SK-N-DZ (cell line): ENCODE data around the gene NPIPA1.
"Not testable (repeated sequence)": the region's sequence is repeated elsewhere in the genome, so short reads cannot be mapped to it uniquely, and the experiment has no call there.

Experiments
- DNase-seq: peaks from one replicate; pipeline ENCODE4 v3.0.0-alpha.2; 2015; ENCODE audit warnings: low spot score
- small RNA-seq, 2 experiments: library from RNA; depleted of rRNA; stranded (forward); fragments of <200 nt; gene quantifications; one replicate each; pipeline ENCODE3, GENCODE V24; 2014

The NPIPA1 gene

DNA sequence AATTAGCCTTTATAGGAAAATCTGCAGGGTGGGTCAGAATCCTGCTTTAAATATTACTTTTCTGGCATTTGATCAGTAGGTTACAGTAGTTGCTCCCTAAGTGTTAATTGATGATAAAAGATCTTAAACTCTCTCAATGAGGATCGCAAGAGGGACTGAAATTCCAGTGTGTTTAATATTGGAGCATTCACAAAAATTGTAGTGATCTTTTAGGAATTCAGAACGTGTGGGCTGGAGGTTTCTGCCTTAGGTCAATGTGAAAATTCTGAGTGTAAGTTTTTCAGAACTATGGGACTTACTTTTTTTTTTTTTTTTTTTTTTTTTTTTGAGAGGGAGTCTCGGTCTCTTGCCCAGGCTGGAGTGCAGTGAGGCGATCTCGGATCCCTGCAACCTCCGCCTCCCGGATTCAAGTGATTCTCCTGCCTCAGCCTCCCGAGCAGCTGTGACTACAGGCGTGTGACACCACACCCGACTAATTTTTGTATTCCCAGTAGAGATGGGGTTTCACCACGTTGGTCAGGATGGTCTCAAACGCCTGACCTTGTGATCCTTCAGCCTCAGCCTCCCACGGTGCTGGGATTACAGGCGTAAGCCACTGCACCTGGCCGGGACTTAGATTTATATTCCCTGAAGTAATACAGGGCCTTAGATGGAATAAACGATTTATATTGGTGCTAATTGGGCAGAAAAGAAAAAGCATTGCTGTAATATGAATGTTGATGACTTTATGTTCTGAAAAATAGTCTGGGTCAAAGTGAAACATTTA, 39.9 kb downstream of the NPIPA1 start:
- DNase-seq, result not testable (repeated sequence)

DNA sequence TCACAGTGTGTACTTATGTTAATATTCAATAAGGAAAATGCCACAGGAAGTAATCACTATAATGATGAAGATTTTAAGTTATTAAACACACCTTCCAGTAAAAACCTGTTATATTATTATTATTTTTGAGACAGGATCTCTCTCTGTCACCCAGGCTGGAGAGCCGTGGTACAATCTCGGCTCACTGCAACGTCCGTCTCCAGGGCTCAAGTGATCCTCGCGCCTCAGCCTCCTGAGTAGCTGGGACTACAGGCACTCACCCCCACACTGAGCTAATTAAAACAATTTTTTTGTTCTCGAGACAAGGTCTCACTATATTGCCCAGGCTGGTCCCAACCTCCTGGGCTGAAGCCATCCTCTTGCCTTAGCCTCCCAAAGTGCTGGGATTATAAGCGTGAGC, 41.0 kb downstream of the NPIPA1 start:
- not testable (repeated sequence) for DNase-seq

DNA sequence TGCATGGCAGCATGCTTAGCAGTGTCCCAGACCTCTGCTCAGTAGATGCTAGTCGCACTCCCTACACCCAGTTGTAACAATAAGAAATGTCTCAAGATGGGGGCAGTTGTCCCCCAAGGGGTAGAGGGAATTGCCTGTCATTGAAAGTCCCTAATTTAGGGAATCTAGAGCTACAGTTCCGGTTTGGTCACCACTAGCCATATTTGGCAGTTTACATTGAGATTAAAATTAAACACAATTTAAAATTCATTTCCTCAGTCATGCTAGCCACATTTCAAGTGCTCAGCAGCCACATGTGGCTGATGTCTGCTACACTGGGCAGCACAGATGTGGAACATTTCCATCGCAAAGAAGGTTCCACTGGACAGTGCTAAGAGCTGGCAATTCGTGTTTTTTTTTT, 41.7 kb downstream of the NPIPA1 start:
- DNase-seq, result not testable (repeated sequence)

DNA sequence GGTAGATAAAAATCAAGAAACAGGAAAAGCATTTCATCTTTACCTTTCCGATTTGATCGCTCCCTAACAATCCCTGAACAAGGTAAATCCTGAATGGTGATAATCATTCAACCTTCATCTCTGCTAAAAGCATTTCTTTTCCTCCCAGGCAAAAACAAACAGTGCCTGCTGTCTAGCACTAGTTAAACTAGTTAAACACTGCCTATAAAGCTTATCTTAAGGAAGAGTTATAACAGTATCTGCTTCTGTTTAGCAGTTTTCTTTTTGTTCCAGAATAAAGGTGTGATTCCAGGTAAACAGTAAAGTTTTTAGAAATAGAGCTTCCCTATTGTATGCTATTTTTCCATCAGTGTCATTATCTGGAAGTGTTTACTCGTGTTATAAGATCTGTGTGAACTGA, 44.0 kb downstream of the NPIPA1 start:
- DNase-seq, result not testable (repeated sequence)

DNA sequence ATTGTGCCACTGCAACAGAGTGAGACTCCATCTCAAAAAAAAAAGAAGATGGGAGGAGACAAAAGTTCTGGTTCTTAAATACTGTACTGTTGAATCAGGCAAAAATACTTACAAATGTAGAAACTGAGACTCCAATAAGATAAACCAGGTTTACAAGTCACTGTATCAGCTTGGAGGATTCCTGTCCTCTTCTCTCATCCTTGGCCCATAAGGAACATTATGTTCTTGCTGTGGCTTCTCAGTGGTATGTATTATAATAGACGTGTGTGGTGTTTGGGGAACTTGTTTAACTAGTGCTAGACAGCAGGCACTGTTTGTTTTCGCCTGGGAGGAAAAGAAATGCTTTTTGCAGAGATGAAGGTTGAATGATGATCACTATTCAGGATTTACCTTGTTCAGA, 45.3 kb downstream of the NPIPA1 start:
- not testable (repeated sequence) for DNase-seq

DNA sequence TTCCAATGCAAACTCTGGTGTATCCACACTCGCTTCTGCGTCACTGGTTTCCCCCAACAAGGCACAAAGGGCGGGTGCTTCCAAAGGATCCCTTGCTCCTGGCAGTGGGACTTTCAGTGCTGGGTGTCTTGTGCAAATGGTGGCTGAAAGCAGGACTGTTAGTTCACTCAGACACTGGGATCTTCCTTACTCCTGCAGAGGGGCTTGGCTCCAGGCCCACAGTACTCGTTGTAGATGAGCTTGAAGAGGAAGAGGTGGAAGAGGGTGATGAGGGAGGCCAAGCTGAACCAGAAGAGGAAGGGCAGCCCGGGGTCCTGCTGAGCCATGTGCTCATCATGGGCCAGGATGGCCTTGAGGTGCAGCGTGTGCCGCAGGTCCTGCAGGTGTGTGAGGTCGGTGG, 50.8 kb downstream of the NPIPA1 start:
- not testable (repeated sequence) for DNase-seq

DNA sequence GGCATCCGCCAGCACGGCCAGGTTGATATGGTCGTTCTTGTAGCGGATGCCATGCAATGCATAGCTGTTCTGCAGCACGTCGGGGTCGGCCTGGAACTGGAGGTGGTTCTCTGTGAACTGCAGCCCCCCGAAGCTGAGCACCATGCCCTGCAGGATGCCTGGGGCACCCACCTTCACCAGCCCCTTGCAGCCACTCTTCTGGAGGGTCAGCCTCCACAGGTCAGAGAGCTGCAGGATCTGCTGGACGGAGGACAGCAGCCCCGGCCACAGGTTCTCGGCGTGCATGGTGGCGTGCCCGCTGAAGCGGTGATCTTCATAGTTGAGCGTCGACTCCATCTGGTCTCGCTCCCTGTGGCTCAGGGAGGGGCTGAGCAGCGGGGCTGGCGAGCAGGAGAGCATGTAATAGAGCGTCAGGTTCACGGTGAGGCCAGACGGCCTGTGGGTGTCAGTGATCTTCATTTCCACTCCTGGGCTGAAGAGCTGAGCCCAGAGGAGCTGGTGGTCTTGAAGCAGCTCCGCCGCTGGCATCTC, 51.5 kb downstream of the NPIPA1 start:
- not testable (repeated sequence) for DNase-seq

DNA sequence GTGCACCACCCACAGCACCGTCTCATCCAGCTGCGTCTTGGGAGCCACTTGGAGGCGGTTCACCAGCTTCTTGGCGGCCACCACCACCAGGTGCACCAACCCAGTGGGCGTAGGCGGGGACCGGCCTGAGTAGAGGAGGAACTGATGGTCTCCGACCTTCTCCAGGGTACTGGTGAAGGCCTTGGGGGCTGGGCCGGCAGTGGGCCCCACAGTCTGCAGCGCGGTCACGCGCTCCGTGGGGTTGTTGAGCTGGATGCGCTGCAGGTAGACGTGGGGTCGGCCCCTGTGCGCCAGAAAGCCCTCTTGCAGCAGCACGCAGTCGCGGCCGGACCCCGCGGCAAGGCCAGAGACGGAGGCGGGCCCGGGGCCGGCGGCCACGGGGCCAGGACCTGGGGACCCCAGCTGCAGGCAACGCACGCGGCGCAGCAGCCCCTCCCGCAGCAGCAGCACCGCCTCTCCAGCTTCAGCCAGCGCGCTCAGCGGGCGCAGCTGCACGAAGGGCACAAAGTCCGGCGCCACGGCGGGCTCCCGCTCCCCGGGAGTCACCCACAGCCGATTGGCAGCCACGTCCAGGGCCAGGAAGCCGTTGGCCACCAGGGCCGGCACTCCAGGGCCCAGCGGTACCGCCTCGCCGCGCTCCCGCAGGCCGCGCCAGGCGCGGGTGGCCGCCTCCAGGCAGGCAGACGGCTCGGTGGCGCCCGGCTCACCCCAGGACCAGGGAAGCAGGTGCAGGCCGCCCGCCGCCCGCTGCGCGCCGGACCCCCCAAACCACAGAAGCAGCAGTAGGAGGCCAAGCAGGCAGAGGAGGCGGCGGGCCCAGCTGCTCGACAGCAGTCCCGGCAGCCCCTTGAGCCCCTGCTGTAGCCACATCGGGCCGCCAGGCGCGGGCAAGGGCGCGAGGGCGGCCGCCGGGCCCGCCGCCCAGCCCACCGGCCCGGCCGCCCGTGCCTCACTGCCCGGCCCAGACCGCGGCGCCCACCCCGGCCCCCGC, 52.3 kb downstream of the NPIPA1 start:
- DNase-seq, result not testable (repeated sequence)

DNA sequence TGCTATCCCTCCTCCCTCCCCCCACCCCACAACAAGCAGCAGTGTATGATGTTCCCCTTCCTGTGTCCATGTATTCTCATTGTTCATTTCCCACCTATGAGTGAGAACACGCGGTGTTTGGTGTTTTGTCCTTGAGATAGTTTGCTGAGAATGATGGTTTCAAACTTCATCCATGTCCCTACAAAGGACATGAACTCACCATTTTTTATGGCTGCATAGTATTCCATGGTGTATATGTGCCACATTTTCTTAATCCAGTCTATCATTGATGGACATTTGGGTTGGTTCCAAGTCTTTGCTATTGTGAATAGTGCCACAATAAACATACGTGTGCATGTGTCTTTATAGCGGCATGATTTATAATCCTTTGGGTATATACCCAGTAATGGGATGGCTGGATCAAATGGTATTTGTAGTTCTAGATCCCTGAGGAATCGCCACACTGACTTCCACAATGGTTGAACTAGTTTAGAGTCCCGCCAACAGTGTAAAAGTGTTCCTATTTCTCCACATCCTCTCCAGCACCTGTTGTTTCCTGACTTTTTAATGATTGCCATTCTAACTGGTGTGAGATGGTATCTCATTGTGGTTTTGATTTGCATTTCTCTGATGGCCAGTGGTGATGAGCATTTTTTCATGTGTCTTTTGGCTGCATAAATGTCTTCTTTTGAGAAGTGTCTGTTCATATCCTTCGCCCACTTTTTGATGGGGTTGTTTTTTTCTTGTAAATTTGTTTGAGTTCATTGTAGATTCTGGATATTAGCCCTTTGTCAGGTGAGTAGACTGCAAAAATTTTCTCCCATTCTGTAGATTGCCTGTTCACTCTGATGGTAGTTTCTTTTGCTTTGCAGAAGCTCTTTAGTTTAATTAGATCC, 56.3 kb downstream of the NPIPA1 start:
- DNase-seq, result not testable (repeated sequence)

DNA sequence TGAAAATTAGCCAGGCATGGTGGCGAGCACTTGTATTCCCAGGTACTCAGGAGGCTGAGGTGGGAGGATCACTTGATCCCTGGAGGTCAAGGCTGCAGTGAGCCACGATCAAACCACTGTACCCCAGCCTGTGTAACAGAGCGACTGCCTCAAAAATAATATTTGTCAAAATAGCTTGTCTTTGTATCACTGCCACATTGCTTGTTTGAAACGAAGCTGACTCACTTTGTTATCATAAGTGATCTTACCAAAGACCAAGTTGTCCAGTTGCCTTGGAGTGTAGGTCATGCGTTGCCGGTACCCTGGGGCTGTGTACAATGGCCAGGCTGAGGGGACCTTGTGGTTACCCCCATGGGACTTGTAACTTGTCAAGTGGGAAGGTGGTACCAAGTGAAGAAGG, 59.5 kb downstream of the NPIPA1 start:
- DNase-seq, result not testable (repeated sequence)

DNA sequence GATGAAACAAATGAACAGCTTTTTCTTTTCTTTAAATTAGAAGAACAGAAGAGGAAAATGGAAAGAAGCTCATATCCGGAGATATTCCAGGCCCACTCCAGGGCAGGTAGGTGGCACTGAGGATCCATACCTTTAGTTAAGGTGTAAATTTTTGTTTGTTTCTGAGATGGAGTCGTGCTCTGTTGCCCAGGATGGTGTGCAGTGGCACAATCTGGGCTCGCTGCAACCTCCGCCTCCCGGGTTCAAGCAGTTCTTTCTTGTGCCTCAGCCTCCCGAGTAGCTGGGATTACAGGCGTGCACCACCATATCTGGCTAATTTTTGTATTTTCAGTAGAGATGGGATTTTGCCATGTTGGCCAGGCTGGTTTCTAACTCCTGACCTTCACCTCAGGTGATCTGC, 61.1 kb downstream of the NPIPA1 start:
- DNase-seq, result not testable (repeated sequence)

DNA sequence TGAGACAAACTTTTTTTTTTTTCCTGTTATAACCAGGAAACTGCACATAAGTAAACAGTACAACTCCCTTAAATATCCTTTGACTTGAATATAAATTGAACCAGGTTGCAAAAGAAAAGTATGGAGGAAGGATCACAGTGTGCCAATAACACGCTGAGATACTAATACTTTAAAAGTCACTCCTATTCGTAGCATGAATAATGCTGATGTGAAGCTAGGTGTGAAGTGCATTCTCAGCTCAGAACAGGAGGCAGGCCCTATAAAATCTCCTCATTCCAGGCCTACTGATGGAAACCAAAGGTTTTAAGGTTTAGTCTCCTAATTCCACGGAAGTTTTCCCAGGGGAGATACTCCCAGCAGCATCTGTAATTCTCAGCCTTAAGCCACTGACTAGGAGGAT, 62.6 kb downstream of the NPIPA1 start:
- not testable (repeated sequence) for DNase-seq

Small RNA genes lying within 50 kb of the gene (small RNA-seq; reads per million reads assigned to genes)
- gene AC138932.4 (0 reads per million in 2 experiments), gene MIR3180-1 (0 reads per million in 2 experiments), gene MIR3670-1 (0 reads per million in 2 experiments), gene MIR6511A1 (0 reads per million in 2 experiments), gene MIR6770-1 (0 reads per million in 2 experiments), gene RF00019 (0 reads per million in 2 experiments)
